Fibroblast of lung (primary cell): ENCODE measurements around the gene PIF1. TPM values are rescaled to one million over a fixed set of nuclear protein-coding genes. Genes with fewer than 3 reads are reported as not detected.
A peak's percentile ranks its signal among the peaks of the same experiment; 100 is the strongest.

Experiments used
- DNase-seq, 2 donors: peaks; one replicate each; pipeline versions ENCODE4 v3.0.0 to v3.0.0-alpha.2; 2010; ENCODE audit warnings: low read depth in 2 of 2
- H2AFZ ChIP-seq: 2 replicates; pipeline ENCODE4 v1.5.1; 2012; ENCODE audit warnings: low read length, control low read depth, inconsistent platforms
- H3K27ac ChIP-seq: 2 replicates; pipeline ENCODE4 v1.5.1; 2011; ENCODE audit warnings: low read length, control low read depth; ENCODE audit not compliant: insufficient read depth
- H3K27me3 ChIP-seq: 2 replicates; pipeline ENCODE4 v1.5.1; 2011; ENCODE audit warnings: mild to moderate bottlenecking, low read length; ENCODE audit not compliant: control insufficient read depth, insufficient read depth
- H3K36me3 ChIP-seq: 2 replicates; pipeline ENCODE4 v1.5.1; 2011; ENCODE audit warnings: low read length; ENCODE audit not compliant: control insufficient read depth, insufficient read depth
- H3K4me1 ChIP-seq: 2 replicates; pipeline ENCODE4 v1.5.1; 2011; ENCODE audit warnings: low read length; ENCODE audit not compliant: control insufficient read depth, insufficient read depth; ENCODE audit errors: extremely low read depth
- H3K4me2 ChIP-seq: 2 replicates; pipeline ENCODE4 v1.5.1; 2011; ENCODE audit warnings: low read length, control low read depth; ENCODE audit not compliant: insufficient read depth; ENCODE audit errors: extremely low read depth
- H3K4me3 ChIP-seq, 4 experiments: fragments of 200-600 bp in 1 of 4; sonication (generic) in 1 of 4; replicated peaks in 1 of 4; 2 replicates each; pipeline ENCODE4 v1.5.1; 2011 to 2016; ENCODE audit warnings: low read length in 4 of 4, low read depth in 3 of 4, mild to moderate bottlenecking in 3 of 4, control low read depth in 2 of 4, inconsistent platforms in 1 of 4, mixed read lengths in 1 of 4; ENCODE audit not compliant: insufficient read depth in 1 of 4; ENCODE audit errors: control extremely low read depth in 1 of 4
- H3K79me2 ChIP-seq: 2 replicates; pipeline ENCODE4 v1.5.1; 2012; ENCODE audit warnings: mild to moderate bottlenecking, low read length, inconsistent platforms; ENCODE audit not compliant: control insufficient read depth, insufficient read depth
- H3K9ac ChIP-seq: 2 replicates; pipeline ENCODE4 v1.5.1; 2011; ENCODE audit warnings: mild to moderate bottlenecking, low read length, control low read depth; ENCODE audit not compliant: insufficient read depth
- H3K9me3 ChIP-seq: 2 replicates; pipeline ENCODE4 v1.5.1; 2012; ENCODE audit warnings: low read depth, low read length; ENCODE audit not compliant: control insufficient read depth, insufficient read depth
- H4K20me1 ChIP-seq: 2 replicates; pipeline ENCODE4 v1.5.1; 2011; ENCODE audit warnings: low read length; ENCODE audit not compliant: control insufficient read depth, insufficient read depth; ENCODE audit errors: extremely low read depth
- EZH2 ChIP-seq: IDR thresholded peaks from 2 replicates; pipeline ENCODE4 v1.5.1; 2012; ENCODE audit warnings: low read length, control low read depth, mild to moderate bottlenecking; ENCODE audit errors: missing control alignments
- polyA plus RNA-seq, 2 donors: library from polyadenylated mRNA; depleted of rRNA in 1 of 2; stranded (reverse) in 1 of 2; unstranded in 1 of 2; fragments of >200 nt; gene quantifications; 2 replicates each; pipeline ENCODE4 v1.2.1, GENCODE V29; 2011 to 2012; ENCODE audit warnings: missing spikeins in 1 of 2
- total RNA-seq: library from RNA; depleted of rRNA; stranded (reverse); fragments of >200 nt; gene quantifications from 2 replicates; pipeline ENCODE4 v1.2.1, GENCODE V29; 2014
- TF ChIP-seq, protein P1 (sequence below), 2 donors: IDR thresholded peaks in 1 of 2; conservative IDR thresholded peaks in 1 of 2; 1 replicate in 1 of 2; 2 replicates in 1 of 2; pipeline ENCODE4 v1.5.1; 2011 to 2012; ENCODE audit warnings: low read length in 2 of 2, control low read depth in 1 of 2, inconsistent platforms in 1 of 2, low read depth in 1 of 2, mild to moderate bottlenecking in 1 of 2

Gene PIF1
- total and polyA plus RNA-seq, 2 donors (not counting 1 experiment from before 2014, with no cell fraction given): 5.1 to 9.4 TPM

DNA sequence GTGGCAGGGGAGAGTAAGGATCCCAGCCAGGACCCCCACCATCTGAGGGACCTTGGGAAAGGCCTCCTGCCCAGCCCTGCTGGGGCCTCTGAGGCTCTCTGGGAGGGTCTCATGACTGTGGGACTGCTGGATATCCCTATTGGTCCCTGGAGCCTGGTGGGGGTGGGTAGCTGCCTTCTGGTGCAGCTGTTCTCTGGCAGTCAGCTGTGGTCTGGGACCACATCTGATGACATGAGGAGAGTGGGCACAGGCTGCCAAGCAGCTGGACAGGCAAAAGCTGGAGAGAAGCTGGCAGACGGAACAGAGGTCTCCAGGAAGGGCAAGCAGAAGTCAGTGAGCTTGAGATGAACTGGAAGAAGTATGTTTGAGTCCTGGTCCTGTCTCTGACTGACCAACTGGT lies 38.6 kb upstream of the PIF1 start:
- TF ChIP-seq EZH2: no peak
- TF ChIP-seq, protein P1, sequence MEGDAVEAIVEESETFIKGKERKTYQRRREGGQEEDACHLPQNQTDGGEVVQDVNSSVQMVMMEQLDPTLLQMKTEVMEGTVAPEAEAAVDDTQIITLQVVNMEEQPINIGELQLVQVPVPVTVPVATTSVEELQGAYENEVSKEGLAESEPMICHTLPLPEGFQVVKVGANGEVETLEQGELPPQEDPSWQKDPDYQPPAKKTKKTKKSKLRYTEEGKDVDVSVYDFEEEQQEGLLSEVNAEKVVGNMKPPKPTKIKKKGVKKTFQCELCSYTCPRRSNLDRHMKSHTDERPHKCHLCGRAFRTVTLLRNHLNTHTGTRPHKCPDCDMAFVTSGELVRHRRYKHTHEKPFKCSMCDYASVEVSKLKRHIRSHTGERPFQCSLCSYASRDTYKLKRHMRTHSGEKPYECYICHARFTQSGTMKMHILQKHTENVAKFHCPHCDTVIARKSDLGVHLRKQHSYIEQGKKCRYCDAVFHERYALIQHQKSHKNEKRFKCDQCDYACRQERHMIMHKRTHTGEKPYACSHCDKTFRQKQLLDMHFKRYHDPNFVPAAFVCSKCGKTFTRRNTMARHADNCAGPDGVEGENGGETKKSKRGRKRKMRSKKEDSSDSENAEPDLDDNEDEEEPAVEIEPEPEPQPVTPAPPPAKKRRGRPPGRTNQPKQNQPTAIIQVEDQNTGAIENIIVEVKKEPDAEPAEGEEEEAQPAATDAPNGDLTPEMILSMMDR (conservative IDR thresholded peaks at IDR 0.05 in 1 of 2, IDR thresholded peaks at IDR 0.05 in 1 of 2; ENCODE audit: low read depth in 1 of 2, low read length in 2 of 2): no peak
- Histone ChIP-seq H3K4me3 (no peak overlapping the region), H4K20me1 (no peaks in the 10 kb centered on the region), H3K79me2 (peaks cover 16% of the 10 kb centered on the region), H3K4me2 (no peak overlapping the region), H3K9me3 (no peaks in the 10 kb centered on the region), H3K4me1 (peaks cover 38% of the 10 kb centered on the region), H3K27ac (peak overlapping the region; percentile 16), H3K36me3 (peaks cover 49% of the 10 kb centered on the region), H2AFZ (no peak overlapping the region), H3K9ac (no peak overlapping the region), H3K27me3 (no peaks in the 10 kb centered on the region)
- DNase-seq: no peak

DNA sequence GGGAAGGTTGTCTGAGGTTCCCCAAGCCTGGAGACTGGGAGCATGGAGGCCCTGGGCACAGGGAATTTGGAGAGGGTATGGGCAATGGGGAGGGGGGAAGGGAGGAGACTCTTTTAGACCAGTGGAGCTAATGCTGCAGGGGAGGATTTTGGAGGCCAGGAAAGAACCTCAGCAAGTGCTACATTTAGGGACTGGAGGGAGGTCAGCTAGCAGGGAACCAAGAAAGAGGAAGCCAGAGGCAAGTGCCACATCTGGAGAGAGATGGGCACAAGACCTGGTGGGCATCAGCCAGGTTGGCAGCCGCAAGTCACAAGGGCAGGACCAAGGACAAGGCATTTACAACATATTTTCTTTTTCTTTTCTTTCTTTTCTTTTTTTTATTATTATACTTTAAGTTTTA lies 37.0 kb upstream of the PIF1 start:
- peaks cover 49% of the 10 kb centered on the region for H3K4me1 ChIP-seq

DNA sequence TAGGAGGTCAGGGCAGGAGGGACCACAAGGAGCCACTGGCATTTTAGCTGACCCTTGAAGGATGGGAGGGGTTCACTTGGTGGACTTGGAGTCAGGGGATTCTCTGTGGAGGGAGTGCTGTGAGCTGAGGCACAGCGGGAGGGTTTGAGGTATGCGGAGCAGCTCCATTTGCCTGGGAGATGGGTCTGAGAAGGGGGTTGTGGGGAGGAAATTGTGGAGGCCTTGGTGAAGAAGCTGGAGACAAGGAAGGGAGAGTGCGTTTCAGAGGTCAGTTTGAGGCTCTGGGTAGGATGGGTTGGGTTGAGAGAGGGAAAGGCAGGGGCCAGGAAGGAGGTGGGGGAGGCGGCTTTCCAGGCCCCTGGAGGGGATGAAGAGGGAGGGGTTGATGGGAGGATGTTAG lies 36.5 kb upstream of the PIF1 start:
- H3K4me2 ChIP-seq: no peak overlapping the region
- peaks cover 50% of the 10 kb centered on the region for H3K36me3 ChIP-seq

More for the DNA sequence above, 37.0 kb upstream of the PIF1 start:
- Histone ChIP-seq H3K4me3 (no peak overlapping the region), H4K20me1 (no peaks in the 10 kb centered on the region), H3K79me2 (peaks cover 31% of the 10 kb centered on the region), H3K36me3 (peaks cover 54% of the 10 kb centered on the region), H3K9ac (no peak overlapping the region), H3K4me2 (no peak overlapping the region), H3K27ac (no peak overlapping the region), H3K27me3 (no peaks in the 10 kb centered on the region), H3K9me3 (no peaks in the 10 kb centered on the region), H2AFZ (no peak overlapping the region)
- DNase-seq: no peak
- TF ChIP-seq, protein P1 (conservative IDR thresholded peaks at IDR 0.05 in 1 of 2, IDR thresholded peaks at IDR 0.05 in 1 of 2; ENCODE audit: low read depth in 1 of 2, low read length in 2 of 2): no peak
- no peak for TF ChIP-seq EZH2

More for the DNA sequence above, 36.5 kb upstream of the PIF1 start:
- Histone ChIP-seq H4K20me1 (no peaks in the 10 kb centered on the region), H3K9ac (no peak overlapping the region), H3K9me3 (no peaks in the 10 kb centered on the region), H2AFZ (no peak overlapping the region), H3K4me1 (peaks cover 48% of the 10 kb centered on the region), H3K4me3 (no peak overlapping the region), H3K27me3 (no peaks in the 10 kb centered on the region), H3K79me2 (peaks cover 34% of the 10 kb centered on the region), H3K27ac (no peak overlapping the region)
- TF ChIP-seq, protein P1 (conservative IDR thresholded peaks at IDR 0.05 in 1 of 2, IDR thresholded peaks at IDR 0.05 in 1 of 2; ENCODE audit: low read depth in 1 of 2, low read length in 2 of 2): no peak
- TF ChIP-seq EZH2: no peak
- no peak for DNase-seq
